ENCODE measurements around the gene CHST13. TPM values are rescaled to one million over a fixed set of nuclear protein-coding genes. Genes with fewer than 3 reads are reported as not detected.

Gene CHST13
- total RNA-seq, 1 experiment from 2014 or later, result 1.3 TPM

DNA sequence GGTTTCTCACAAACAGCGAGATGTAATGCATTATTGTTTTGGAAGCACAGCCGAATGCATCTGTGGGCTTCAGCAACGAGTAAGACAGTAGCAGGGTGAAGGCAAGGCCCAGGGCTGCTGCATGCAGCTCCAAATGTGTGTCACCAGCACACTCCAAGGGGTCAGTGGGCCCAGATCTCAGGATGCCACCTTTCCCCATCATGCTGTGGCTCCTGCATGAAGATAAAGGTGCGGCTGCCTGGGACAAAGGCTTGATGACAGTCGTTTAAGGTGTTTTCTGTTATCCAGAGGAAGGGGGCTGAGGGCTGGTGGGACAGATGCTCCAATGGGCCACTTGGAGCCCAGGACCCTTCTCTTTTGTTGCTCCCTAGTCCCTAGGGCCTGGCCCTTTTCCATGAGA, 21.6 kb downstream of the CHST13 start:
- no TSS peak for BruUV-seq (replicated peaks)
- H3K27me3 Mint-ChIP-seq (ENCODE audit: unreplicated experiment), result peaks cover 62% of the 10 kb centered on the region
- CTCF ChIA-PET, result no interaction called here
- H3K4me1 Mint-ChIP-seq (ENCODE audit: low read depth, unreplicated experiment), result peaks cover 8% of the 10 kb centered on the region
- no peak overlapping the region for H3K27ac Mint-ChIP-seq (ENCODE audit: unreplicated experiment)
- H3K36me3 Mint-ChIP-seq (ENCODE audit: insufficient read depth, unreplicated experiment), result peaks cover 4% of the 10 kb centered on the region
- H3K9me3 Mint-ChIP-seq (ENCODE audit: low read depth, unreplicated experiment), result no peaks in the 10 kb centered on the region
- intact Hi-C loops (cut with micrococcal nuclease; ENCODE audit: unreplicated experiment), result no loop called here
- TF ChIP-seq, protein P1, sequence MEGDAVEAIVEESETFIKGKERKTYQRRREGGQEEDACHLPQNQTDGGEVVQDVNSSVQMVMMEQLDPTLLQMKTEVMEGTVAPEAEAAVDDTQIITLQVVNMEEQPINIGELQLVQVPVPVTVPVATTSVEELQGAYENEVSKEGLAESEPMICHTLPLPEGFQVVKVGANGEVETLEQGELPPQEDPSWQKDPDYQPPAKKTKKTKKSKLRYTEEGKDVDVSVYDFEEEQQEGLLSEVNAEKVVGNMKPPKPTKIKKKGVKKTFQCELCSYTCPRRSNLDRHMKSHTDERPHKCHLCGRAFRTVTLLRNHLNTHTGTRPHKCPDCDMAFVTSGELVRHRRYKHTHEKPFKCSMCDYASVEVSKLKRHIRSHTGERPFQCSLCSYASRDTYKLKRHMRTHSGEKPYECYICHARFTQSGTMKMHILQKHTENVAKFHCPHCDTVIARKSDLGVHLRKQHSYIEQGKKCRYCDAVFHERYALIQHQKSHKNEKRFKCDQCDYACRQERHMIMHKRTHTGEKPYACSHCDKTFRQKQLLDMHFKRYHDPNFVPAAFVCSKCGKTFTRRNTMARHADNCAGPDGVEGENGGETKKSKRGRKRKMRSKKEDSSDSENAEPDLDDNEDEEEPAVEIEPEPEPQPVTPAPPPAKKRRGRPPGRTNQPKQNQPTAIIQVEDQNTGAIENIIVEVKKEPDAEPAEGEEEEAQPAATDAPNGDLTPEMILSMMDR (IDR thresholded peaks at IDR 0.05; ENCODE audit: unreplicated experiment), result no peak
- no peak overlapping the region for H3K4me3 Mint-ChIP-seq (ENCODE audit: low read depth, unreplicated experiment)
- DNase-seq, result no peak

DNA sequence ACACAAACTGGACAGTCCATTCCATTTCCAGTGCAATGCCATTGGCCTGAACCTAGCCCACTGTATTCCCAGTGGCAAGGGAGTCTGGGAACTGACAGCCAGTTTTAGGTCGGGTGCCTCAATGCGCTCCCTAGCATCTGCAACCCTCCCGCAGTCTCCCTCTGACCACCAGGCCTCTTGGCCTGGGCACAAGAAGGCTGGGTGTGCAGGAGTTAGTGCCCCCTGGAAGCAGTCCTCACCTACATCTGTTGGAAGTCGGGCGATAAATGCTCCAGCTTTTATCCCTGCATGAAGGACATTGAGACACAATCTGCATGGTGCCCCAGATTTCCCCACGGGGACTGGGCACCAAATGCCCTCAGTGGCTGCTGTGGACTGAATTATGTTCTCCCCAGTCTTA, 22.1 kb downstream of the CHST13 start:
- H3K36me3 Mint-ChIP-seq (ENCODE audit: insufficient read depth, unreplicated experiment), result peaks cover 1% of the 10 kb centered on the region
- TF ChIP-seq, protein P1 (IDR thresholded peaks at IDR 0.05; ENCODE audit: unreplicated experiment), result no peak
- H3K4me1 Mint-ChIP-seq (ENCODE audit: low read depth, unreplicated experiment), result peaks cover 4% of the 10 kb centered on the region
- peaks cover 62% of the 10 kb centered on the region for H3K27me3 Mint-ChIP-seq (ENCODE audit: unreplicated experiment)
- DNase-seq, result no peak
- intact Hi-C loops (cut with micrococcal nuclease; ENCODE audit: unreplicated experiment), result no loop called here
- no TSS peak for BruUV-seq (replicated peaks)
- no peak overlapping the region for H3K27ac Mint-ChIP-seq (ENCODE audit: unreplicated experiment)
- CTCF ChIA-PET, result no interaction called here
- no peak overlapping the region for H3K4me3 Mint-ChIP-seq (ENCODE audit: low read depth, unreplicated experiment)
- H3K9me3 Mint-ChIP-seq (ENCODE audit: low read depth, unreplicated experiment), result no peaks in the 10 kb centered on the region

DNA sequence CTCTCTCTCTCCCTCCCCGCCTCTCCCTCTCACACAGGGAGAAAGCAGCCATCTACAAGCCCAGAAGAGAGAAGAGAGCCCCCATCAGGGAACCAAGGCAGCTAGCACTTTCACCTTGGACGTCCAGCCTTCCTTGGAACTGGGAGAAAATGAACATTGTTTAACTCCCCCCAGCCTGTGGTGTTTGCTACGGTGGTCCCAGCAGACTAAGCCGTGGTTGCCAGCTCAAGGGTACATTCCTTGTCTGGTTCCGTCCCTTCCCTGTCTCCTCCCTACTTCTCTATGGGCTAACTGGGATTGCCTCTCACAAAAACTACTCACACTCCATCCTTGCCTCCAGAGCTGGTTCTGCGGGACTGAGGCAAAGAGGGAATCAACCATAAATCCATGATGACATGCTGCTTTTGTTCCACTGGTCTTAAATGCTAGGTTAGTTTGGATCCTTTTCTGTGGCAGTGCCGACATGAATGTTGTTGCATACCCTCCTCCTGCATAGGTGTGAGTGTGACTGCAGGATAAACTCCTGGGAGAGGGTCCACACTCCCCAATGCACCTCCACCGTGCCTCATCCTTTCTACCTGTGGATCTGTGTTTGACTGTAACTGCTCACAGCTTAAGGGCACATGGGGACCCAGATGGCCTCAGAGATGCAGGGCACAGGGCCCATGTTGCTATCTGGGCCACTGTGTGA, 22.7 kb downstream of the CHST13 start:
- no peaks in the 10 kb centered on the region for H3K9me3 Mint-ChIP-seq (ENCODE audit: low read depth, unreplicated experiment)
- DNase-seq, result no peak
- no peak overlapping the region for H3K27ac Mint-ChIP-seq (ENCODE audit: unreplicated experiment)
- H3K27me3 Mint-ChIP-seq (ENCODE audit: unreplicated experiment), result peaks cover 68% of the 10 kb centered on the region
- H3K4me1 Mint-ChIP-seq (ENCODE audit: low read depth, unreplicated experiment), result no peaks in the 10 kb centered on the region
- H3K4me3 Mint-ChIP-seq (ENCODE audit: low read depth, unreplicated experiment), result no peak overlapping the region
- no peaks in the 10 kb centered on the region for H3K36me3 Mint-ChIP-seq (ENCODE audit: insufficient read depth, unreplicated experiment)
- intact Hi-C loops (cut with micrococcal nuclease; ENCODE audit: unreplicated experiment), result no loop called here
- CTCF ChIA-PET, result interaction anchor here (1.0 kb wide), 1 partner anchor 15 kb away, joined by 3 read pairs; no protein-coding TSS in a partner anchor
- no TSS peak for BruUV-seq (replicated peaks)
- TF ChIP-seq, protein P1 (IDR thresholded peaks at IDR 0.05; ENCODE audit: unreplicated experiment), result no peak

DNA sequence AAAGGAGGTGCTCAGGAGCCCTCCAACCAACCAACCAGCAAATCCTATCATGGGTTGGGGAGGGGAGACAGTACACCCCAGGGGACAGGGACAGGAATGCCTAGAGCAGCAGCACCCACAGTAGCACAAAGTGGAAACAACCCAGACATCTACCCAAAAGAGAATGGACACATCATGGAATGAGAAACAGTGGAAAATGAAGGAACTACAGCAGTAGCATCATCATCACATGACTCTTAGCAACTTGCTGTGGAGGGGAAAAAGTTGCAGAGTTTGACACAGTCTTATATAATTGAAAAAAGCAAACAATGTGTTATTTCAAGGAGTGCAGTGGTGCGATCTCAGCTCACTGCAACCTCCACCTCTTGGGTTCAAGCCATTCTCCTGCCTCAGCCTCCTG, 23.8 kb downstream of the CHST13 start:
- no TSS peak for BruUV-seq (replicated peaks)
- no peaks in the 10 kb centered on the region for H3K36me3 Mint-ChIP-seq (ENCODE audit: insufficient read depth, unreplicated experiment)
- no peak for DNase-seq
- H3K27me3 Mint-ChIP-seq (ENCODE audit: unreplicated experiment), result peaks cover 68% of the 10 kb centered on the region
- intact Hi-C loops (cut with micrococcal nuclease; ENCODE audit: unreplicated experiment), result no loop called here
- CTCF ChIA-PET, result no interaction called here
- H3K9me3 Mint-ChIP-seq (ENCODE audit: low read depth, unreplicated experiment), result no peaks in the 10 kb centered on the region
- H3K4me1 Mint-ChIP-seq (ENCODE audit: low read depth, unreplicated experiment), result no peaks in the 10 kb centered on the region
- no peak overlapping the region for H3K4me3 Mint-ChIP-seq (ENCODE audit: low read depth, unreplicated experiment)
- TF ChIP-seq, protein P1 (IDR thresholded peaks at IDR 0.05; ENCODE audit: unreplicated experiment), result no peak
- no peak overlapping the region for H3K27ac Mint-ChIP-seq (ENCODE audit: unreplicated experiment)

Data from Calu3 (cell line).